Measurements from ENCODE around the gene EMP3.
"Not testable (repeated sequence)": the region's sequence is repeated elsewhere in the genome, so short reads cannot be mapped to it uniquely, and the experiment has no call there.

DNA sequence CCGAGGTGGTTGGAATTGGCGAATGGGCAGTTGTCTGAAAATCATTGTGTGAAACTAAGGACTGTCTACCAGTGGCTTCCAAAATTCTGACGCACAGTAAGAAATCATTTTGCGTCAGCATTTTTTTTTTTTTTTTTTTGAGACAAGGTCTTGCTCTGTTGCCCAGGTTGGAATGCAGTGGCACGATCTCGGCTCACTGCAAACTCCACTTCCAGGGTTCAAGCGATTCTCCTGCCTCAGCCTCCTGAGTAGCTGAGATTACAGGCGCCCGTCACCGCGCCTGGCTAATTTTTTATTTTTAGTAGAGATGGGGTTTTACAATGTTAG, 33.9 kb upstream of the EMP3 start:
- not testable (repeated sequence) for TF ChIP-seq POLR2A, POLR2AphosphoS5 (IDR thresholded peaks at IDR 0.05)
- TF ChIP-seq, protein P1, sequence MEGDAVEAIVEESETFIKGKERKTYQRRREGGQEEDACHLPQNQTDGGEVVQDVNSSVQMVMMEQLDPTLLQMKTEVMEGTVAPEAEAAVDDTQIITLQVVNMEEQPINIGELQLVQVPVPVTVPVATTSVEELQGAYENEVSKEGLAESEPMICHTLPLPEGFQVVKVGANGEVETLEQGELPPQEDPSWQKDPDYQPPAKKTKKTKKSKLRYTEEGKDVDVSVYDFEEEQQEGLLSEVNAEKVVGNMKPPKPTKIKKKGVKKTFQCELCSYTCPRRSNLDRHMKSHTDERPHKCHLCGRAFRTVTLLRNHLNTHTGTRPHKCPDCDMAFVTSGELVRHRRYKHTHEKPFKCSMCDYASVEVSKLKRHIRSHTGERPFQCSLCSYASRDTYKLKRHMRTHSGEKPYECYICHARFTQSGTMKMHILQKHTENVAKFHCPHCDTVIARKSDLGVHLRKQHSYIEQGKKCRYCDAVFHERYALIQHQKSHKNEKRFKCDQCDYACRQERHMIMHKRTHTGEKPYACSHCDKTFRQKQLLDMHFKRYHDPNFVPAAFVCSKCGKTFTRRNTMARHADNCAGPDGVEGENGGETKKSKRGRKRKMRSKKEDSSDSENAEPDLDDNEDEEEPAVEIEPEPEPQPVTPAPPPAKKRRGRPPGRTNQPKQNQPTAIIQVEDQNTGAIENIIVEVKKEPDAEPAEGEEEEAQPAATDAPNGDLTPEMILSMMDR (IDR thresholded peaks at IDR 0.05): not testable (repeated sequence)

Measured in gastroesophageal sphincter (tissue), 3 donors.